Osteoblast (primary cell): ENCODE measurements around the gene LGI1. TPM values are rescaled to one million over a fixed set of nuclear protein-coding genes. Genes with fewer than 3 reads are reported as not detected.

Experiments used
- DNase-seq: peaks from one replicate; pipeline ENCODE4 v3.0.0; 2011; ENCODE audit warnings: low spot score, mixed read lengths; ENCODE audit not compliant: insufficient read length; ENCODE audit errors: missing footprints
- H2AFZ ChIP-seq: 2 replicates; pipeline ENCODE4 v1.6.0; 2011; ENCODE audit warnings: mild to moderate bottlenecking, low read length
- H3K27ac ChIP-seq: 2 replicates; pipeline ENCODE4 v1.5.1; 2011; ENCODE audit warnings: mild to moderate bottlenecking, low read depth, low read length, moderate library complexity
- H3K27me3 ChIP-seq: 2 replicates; pipeline ENCODE4 v1.6.0; 2012; ENCODE audit warnings: mild to moderate bottlenecking, control low read depth, inconsistent platforms, low read length, moderate library complexity; ENCODE audit not compliant: insufficient read depth
- H3K36me3 ChIP-seq: 2 replicates; pipeline ENCODE4 v1.5.1; 2011; ENCODE audit warnings: mild to moderate bottlenecking, low read length, control low read depth, moderate library complexity; ENCODE audit not compliant: insufficient read depth
- H3K4me1 ChIP-seq: 2 replicates; pipeline ENCODE4 v1.5.1; 2011; ENCODE audit warnings: mild to moderate bottlenecking, low read length, control low read depth, moderate library complexity; ENCODE audit not compliant: insufficient read depth
- H3K4me2 ChIP-seq: 2 replicates; pipeline ENCODE4 v1.6.0; 2011; ENCODE audit warnings: mild to moderate bottlenecking, low read length; ENCODE audit not compliant: insufficient read depth
- H3K4me3 ChIP-seq: fragments of 200-600 bp; sonication (generic); 3 replicates; pipeline ENCODE4 v1.5.1; 2012; ENCODE audit warnings: mild to moderate bottlenecking, low read length, inconsistent platforms; ENCODE audit not compliant: insufficient read depth
- H3K79me2 ChIP-seq: 2 replicates; pipeline ENCODE4 v1.6.0; 2012; ENCODE audit warnings: mild to moderate bottlenecking, low read length, control low read depth, inconsistent platforms; ENCODE audit not compliant: insufficient read depth
- H3K9me3 ChIP-seq: 2 replicates; pipeline ENCODE4 v1.5.1; 2011; ENCODE audit warnings: low read depth, low read length, control low read depth
- H4K20me1 ChIP-seq: 2 replicates; pipeline ENCODE4 v1.6.0; 2012; ENCODE audit warnings: mild to moderate bottlenecking, low read length, control low read depth; ENCODE audit not compliant: insufficient read depth
- CTCF ChIP-seq: IDR thresholded peaks from 2 replicates; pipeline ENCODE4 v1.5.1; 2011; ENCODE audit warnings: mild to moderate bottlenecking, low read depth, low read length, moderate library complexity; ENCODE audit errors: extremely low read depth
- total RNA-seq: library from RNA; depleted of rRNA; stranded (reverse); fragments of >200 nt; gene quantifications from 2 replicates; pipeline ENCODE4 v1.2.3, GENCODE V29; 2012

Gene LGI1
- total RNA-seq, 1 donor = not detected

- Histone ChIP-seq H3K9me3 (no peaks in the 10 kb centered on the region), H3K27ac (no peak overlapping the region), H3K36me3 (no peaks in the 10 kb centered on the region), H3K4me1 (peaks cover 27% of the 10 kb centered on the region), H2AFZ (no peak overlapping the region), H3K4me3 (no peak overlapping the region), H4K20me1 (no peaks in the 10 kb centered on the region), H3K27me3 (no peaks in the 10 kb centered on the region), H3K4me2 (no peak overlapping the region), H3K79me2 (no peaks in the 10 kb centered on the region)
- DNase-seq = no peak
- TF ChIP-seq CTCF = no peak
Measured at GRCh38 chr10:93751124-93751523, 6.6 kb upstream of the LGI1 start.

DNA sequence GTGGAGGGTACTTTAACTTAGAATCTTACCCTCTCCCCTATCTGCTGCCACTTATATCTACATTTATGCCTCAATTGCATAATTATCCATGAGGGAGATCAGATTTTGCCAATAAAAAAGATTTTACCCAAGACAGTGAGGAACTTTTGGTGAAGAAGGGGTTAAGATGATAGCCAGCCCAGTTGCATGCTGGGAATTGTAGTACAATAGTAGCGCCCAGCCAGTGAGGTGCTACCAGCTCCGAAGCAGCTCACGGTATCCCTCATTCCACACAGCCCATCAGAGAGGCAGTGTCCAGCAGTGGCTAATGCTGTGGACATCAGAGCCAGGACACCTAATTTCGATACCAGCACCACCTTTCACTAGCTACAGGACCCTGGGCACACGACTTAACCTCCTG, 5.9 kb upstream of the LGI1 start:
- no peak overlapping the region for H3K27ac ChIP-seq
- peak overlapping the region; percentile 8 for H3K4me3 ChIP-seq
- no peaks in the 10 kb centered on the region for H4K20me1 ChIP-seq
- no peak for TF ChIP-seq CTCF
- peak overlapping the region; percentile 75 for H2AFZ ChIP-seq
- peaks cover 22% of the 10 kb centered on the region for H3K4me1 ChIP-seq
- peak overlapping the region; percentile 66 for H3K4me2 ChIP-seq
- no peaks in the 10 kb centered on the region for H3K79me2 ChIP-seq
- H3K9me3 ChIP-seq = no peaks in the 10 kb centered on the region
- no peak for DNase-seq
- H3K27me3 ChIP-seq = no peaks in the 10 kb centered on the region
- no peaks in the 10 kb centered on the region for H3K36me3 ChIP-seq

GRCh38 chr10:93752761-93753160, 5.0 kb upstream of the LGI1 start:
- H3K36me3 ChIP-seq = no peaks in the 10 kb centered on the region
- no peaks in the 10 kb centered on the region for H3K79me2 ChIP-seq
- no peak overlapping the region for H3K27ac ChIP-seq
- no peak overlapping the region for H2AFZ ChIP-seq
- DNase-seq = peak; percentile 73
- H3K9me3 ChIP-seq = no peaks in the 10 kb centered on the region
- peaks cover 19% of the 10 kb centered on the region for H3K4me1 ChIP-seq
- no peak overlapping the region for H3K4me2 ChIP-seq
- no peaks in the 10 kb centered on the region for H3K27me3 ChIP-seq
- no peak for TF ChIP-seq CTCF
- H3K4me3 ChIP-seq = no peak overlapping the region
- H4K20me1 ChIP-seq = no peaks in the 10 kb centered on the region

- no peak for DNase-seq
- H3K4me1 ChIP-seq = peaks cover 23% of the 10 kb centered on the region
- no peak overlapping the region for H2AFZ ChIP-seq
- H3K27me3 ChIP-seq = peaks cover 4% of the 10 kb centered on the region
- TF ChIP-seq CTCF = no peak
- no peaks in the 10 kb centered on the region for H3K36me3 ChIP-seq
- H3K4me2 ChIP-seq = no peak overlapping the region
- no peaks in the 10 kb centered on the region for H4K20me1 ChIP-seq
- H3K9me3 ChIP-seq = no peaks in the 10 kb centered on the region
- no peak overlapping the region for H3K4me3 ChIP-seq
- no peak overlapping the region for H3K27ac ChIP-seq
- H3K79me2 ChIP-seq = no peaks in the 10 kb centered on the region
Measured at GRCh38 chr10:93753621-93754250, 4.0 kb upstream of the LGI1 start.
